Pancreas (tissue), 10 donors: Measurements from ENCODE around the gene ATF7IP. TPM values are rescaled to one million over a fixed set of nuclear protein-coding genes. Genes with fewer than 3 reads are reported as not detected.

Experiments used
- ATAC-seq, 4 donors: fragments of 200-7000 bp; cut with Tn5 transposase; one replicate each; pipeline versions ENCODE4 v1.8.0 to v1.9.1; 2020; ENCODE audit warnings: mild to moderate bottlenecking in 4 of 4, moderate library complexity in 4 of 4
- DNase-seq, 6 donors: peaks; one replicate each; pipeline ENCODE4 v3.0.0-alpha.2; 2020
- FAIRE-seq: peaks from 2 replicates; lab custom pipeline; 2012; peaks lifted over from hg19 to GRCh38; lab: Jason Lieb, UNC
- H3K27ac ChIP-seq, 4 donors: fragments of 200-600 bp; sonication (generic); 1 replicate in 3 of 4; 2 replicates in 1 of 4; pipeline versions ENCODE4 v1.5.0 to v1.8.0; 2020
- H3K27me3 ChIP-seq, 4 donors: fragments of 200-600 bp; one replicate each; pipeline ENCODE4 v1.8.0; 2021
- H3K36me3 ChIP-seq, 3 donors: fragments of 200-600 bp; sonication (generic) in 1 of 3; one replicate each; pipeline versions ENCODE4 v1.5.0 to v1.8.0; 2020 to 2021
- H3K4me1 ChIP-seq, 3 donors: fragments of 200-600 bp; one replicate each; pipeline ENCODE4 v1.8.0; 2021
- H3K4me3 ChIP-seq, 4 donors: fragments of 200-600 bp; sonication (generic) in 2 of 4; one replicate each; pipeline versions ENCODE4 v1.5.0 to v1.8.0; 2020 to 2021
- H3K9me3 ChIP-seq, 4 donors: fragments of 200-600 bp; one replicate each; pipeline ENCODE4 v1.8.0; 2021
- CTCF ChIP-seq, 4 donors: fragments of 200-600 bp; sonication (generic) in 3 of 4; IDR thresholded peaks; one replicate each; pipeline versions ENCODE4 v1.5.0 to v1.8.0; 2021; ENCODE audit warnings: antibody characterized with exemption in 4 of 4
- WGBS, 2 donors: extraction: QIAGEN DNeasy Blood & Tissue Kit; methylation state at CpG; one replicate each; pipeline ENCODE4 v1.1.7; 2013; 5-methylcytosine and 5-hydroxymethylcytosine counted together
- intact Hi-C, 3 donors: fragments of 100-400 bp; cut with DNase I; formaldehyde crosslinking; loops; one replicate each; pipeline versions ENCODE4 v1.11.1 to v1.14.2; 2022
- polyA plus RNA-seq, 2 donors: library from polyadenylated mRNA; stranded (reverse); fragments of 200-250 nt; gene quantifications; one replicate each; pipeline ENCODE4 v1.2.3, GENCODE V29; 2013
- total RNA-seq, 6 donors: library from RNA; stranded (reverse); fragmentation: NEBNext Ultra II Directional in 4 of 6; extraction: Animal tissue kit (Norgen Biotek cat#: 25700) in 4 of 6; gene quantifications; one replicate each; pipeline versions ENCODE4 v1.2.1 to v1.2.4, GENCODE V29; 2021 to 2023
- donor health status: healthy with polysubstance abuse.
- donor health status: DM: no; HTN: no; CAD: no; lungs with moderate emphysema.
- donor health status: DM: no; HTN: no; CAD: no.
- donor health status: control.
- donor health status: control.
- donor health status: Bipolar disorder and iron deficiency.
- donor health status: DM: yes; HTN: yes; CAD: no.
- donor health status: DM: no; HTN: no; CAD: no.
- donor health status: DM: no; HTN: no; CAD: no.
- donor health status: DM: yes; HTN: yes; CAD: no.

ATF7IP gene
- total and polyA plus RNA-seq, 8 donors: 5.7 to 54.1 (median 27.7) TPM

GRCh38 chr12:14410841-14411569 is 45.5 kb downstream of the ATF7IP start:
- Histone ChIP-seq H3K27me3 (no peaks in the 10 kb centered on the region), H3K4me1 (peaks cover 0 to 11% (median 6%) of the 10 kb centered on the region in 3 donors), H3K36me3 (no peaks in the 10 kb centered on the region), H3K9me3 (no peaks in the 10 kb centered on the region), H3K4me3 (no peak overlapping the region), H3K27ac (no peak overlapping the region)
- 94 to 95% methylated on average over 6 of the region's 6 CpGs for WGBS, 2 donors
- DNase-seq: no peak
- no peak for TF ChIP-seq CTCF (IDR thresholded peaks at IDR 0.05)
- no peak for FAIRE-seq
- intact Hi-C loops: no loop called here
- ATAC-seq: no peak

- 35 to 37% methylated on average over 1 of the region's 1 CpG for WGBS, 2 donors
- H3K9me3 ChIP-seq: no peaks in the 10 kb centered on the region
- no peaks in the 10 kb centered on the region for H3K27me3 ChIP-seq
- TF ChIP-seq CTCF (IDR thresholded peaks at IDR 0.05): no peak
- peak; percentile 64 to 81 (median 72) for ATAC-seq
- peaks cover 12 to 33% (median 15%) of the 10 kb centered on the region in 3 donors for H3K4me1 ChIP-seq
- intact Hi-C loops: no loop called here
- H3K4me3 ChIP-seq: no peak overlapping the region
- H3K27ac ChIP-seq: peak overlapping the region in 1 of 4 donors; percentile 15
- peak in 1 of 6 donors; percentile 8 for DNase-seq
- no peaks in the 10 kb centered on the region for H3K36me3 ChIP-seq
- FAIRE-seq: no peak
These were observed 51.2 kb downstream of the ATF7IP start for GRCh38 chr12:14416658-14417057.

GRCh38 chr12:14417715-14418114 is 52.2 kb downstream of the ATF7IP start:
- TF ChIP-seq CTCF (IDR thresholded peaks at IDR 0.05): no peak
- peak overlapping the region in 2 of 4 donors; percentile 19 to 34 for H3K27ac ChIP-seq

GRCh38 chr12:14418451-14418890 is 53.0 kb downstream of the ATF7IP start:
- FAIRE-seq (peak; percentile 97), DNase-seq (no peak), ATAC-seq (peak; percentile 76 to 83 (median 78))
- WGBS, 2 donors: 28 to 36% methylated on average over 3 of the region's 3 CpGs
- intact Hi-C loops: no loop called here
- Histone ChIP-seq H3K9me3 (no peaks in the 10 kb centered on the region), H3K4me1 (peaks cover 12 to 31% (median 15%) of the 10 kb centered on the region in 3 donors), H3K27me3 (no peaks in the 10 kb centered on the region), H3K27ac (peak overlapping the region in 2 of 4 donors; percentile 19 to 34), H3K36me3 (no peaks in the 10 kb centered on the region), H3K4me3 (peak overlapping the region in 1 of 4 donors; percentile 12)
- no peak for TF ChIP-seq CTCF (IDR thresholded peaks at IDR 0.05)

More at GRCh38 chr12:14417715-14418114, 52.2 kb downstream of the ATF7IP start:
- DNase-seq (peak in 4 of 6 donors; percentile 43 to 67 (median 62)), FAIRE-seq (no peak), ATAC-seq (peak; percentile 77 to 90 (median 88))
- Histone ChIP-seq H3K4me1 (peaks cover 12 to 33% (median 15%) of the 10 kb centered on the region in 3 donors), H3K9me3 (no peaks in the 10 kb centered on the region), H3K27me3 (no peaks in the 10 kb centered on the region), H3K36me3 (no peaks in the 10 kb centered on the region), H3K4me3 (no peak overlapping the region)
- 36 to 45% methylated on average over 3 of the region's 3 CpGs for WGBS, 2 donors
- intact Hi-C loops: no loop called here
